Loucy (cell line): ENCODE measurements around the gene CUX1.

Experiments
- CTCF ChIP-seq: fragments of 200-600 bp; sonication (generic); conservative IDR thresholded peaks from 2 replicates; pipeline ENCODE4 v1.5.1; 2014; ENCODE audit warnings: mild to moderate bottlenecking, antibody characterized with exemption, low read length
- EZH2phosphoT487 ChIP-seq: fragments of 200-600 bp; IDR thresholded peaks from 2 replicates; pipeline ENCODE4 v1.6.1; 2018; ENCODE audit warnings: antibody characterized with exemption, mild to moderate bottlenecking, moderate library complexity, borderline replicate concordance

GRCh38 chr7:101960323-101960722, 142.9 kb downstream of the CUX1 start:
- TF ChIP-seq CTCF (no peak), EZH2phosphoT487 (no peak)
